OCI-LY7 (cell line): ENCODE data around the gene PGPEP1. TPM values are rescaled to one million over a fixed set of nuclear protein-coding genes. Genes with fewer than 3 reads are reported as not detected.

Experiments used
- BruUV-seq: library from RNA; stranded (reverse); fragments of 400-500 nt; replicated peaks from 2 replicates; lab custom pipeline; 2021; lab: Mats Ljungman, UMichigan
- CTCF ChIA-PET: fragments of 300-600 bp; sonication (Branson Sonifier 250); formaldehyde crosslinking; loops from one replicate; lab custom pipeline; 2022; ENCODE audit warnings: antibody characterized with exemption; ENCODE audit not compliant: unreplicated experiment; lab: Charles Lee
- POLR2A ChIA-PET: fragments of 300-600 bp; sonication (Branson Sonifier 250); formaldehyde crosslinking; loops from one replicate; lab custom pipeline; 2022; ENCODE audit warnings: antibody characterized with exemption; lab: Charles Lee
- DNase-seq: peaks from one replicate; pipeline ENCODE4 v3.0.0-alpha.2; 2015; ENCODE audit warnings: low spot score
- H2AFZ ChIP-seq: fragments of 200-600 bp; sonication (generic), shearing (Covaris generic); 2 replicates; pipeline ENCODE4 v1.6.1; 2014; ENCODE audit warnings: mild to moderate bottlenecking, antibody characterized with exemption, low read length, moderate library complexity
- H3K27ac ChIP-seq: fragments of 200-600 bp; sonication (generic); 2 replicates; pipeline ENCODE4 v1.5.1; 2014; ENCODE audit warnings: mixed run types, low read depth, mild to moderate bottlenecking, moderate library complexity, low read length, inconsistent platforms; ENCODE audit not compliant: poor library complexity, severe bottlenecking
- H3K36me3 ChIP-seq: fragments of 200-600 bp; sonication (generic); 2 replicates; pipeline ENCODE4 v1.6.1; 2014; ENCODE audit warnings: mild to moderate bottlenecking, antibody characterized with exemption, low read length, moderate library complexity, mixed read lengths; ENCODE audit not compliant: insufficient read depth
- H3K4me1 ChIP-seq: fragments of 200-600 bp; sonication (generic); 2 replicates; pipeline ENCODE4 v1.5.1; 2014; ENCODE audit warnings: mild to moderate bottlenecking, low read length; ENCODE audit not compliant: insufficient read depth, poor library complexity, severe bottlenecking
- H3K4me2 ChIP-seq: fragments of 200-600 bp; sonication (generic); 2 replicates; pipeline ENCODE4 v1.6.1; 2014; ENCODE audit warnings: mild to moderate bottlenecking, low read length
- H3K4me3 ChIP-seq: fragments of 200-600 bp; sonication (generic); 2 replicates; pipeline ENCODE4 v1.5.1; 2014; ENCODE audit warnings: mild to moderate bottlenecking, low read depth, low read length; ENCODE audit not compliant: poor library complexity, severe bottlenecking
- H3K79me2 ChIP-seq: fragments of 200-600 bp; sonication (generic); 2 replicates; pipeline ENCODE4 v1.6.1; 2016; ENCODE audit warnings: low read depth, mild to moderate bottlenecking, low read length, moderate library complexity, mixed read lengths; ENCODE audit not compliant: insufficient read depth
- H3K9me2 ChIP-seq: fragments of 200-600 bp; sonication (generic); 2 replicates; pipeline ENCODE4 v1.6.1; 2016; ENCODE audit warnings: mild to moderate bottlenecking, low read length, mixed read lengths; ENCODE audit not compliant: insufficient read depth
- H3K9me3 ChIP-seq: fragments of 200-600 bp; sonication (generic); 2 replicates; pipeline ENCODE4 v1.6.1; 2014; ENCODE audit warnings: mild to moderate bottlenecking, mixed run types, low read length, mixed read lengths
- H4K20me1 ChIP-seq: fragments of 200-600 bp; sonication (generic); 2 replicates; pipeline ENCODE4 v1.6.1; 2014; ENCODE audit warnings: mild to moderate bottlenecking, antibody characterized with exemption, low read length, moderate library complexity, mixed read lengths; ENCODE audit not compliant: insufficient read depth
- EZH2phosphoT487 ChIP-seq: fragments of 200-600 bp; sonication (generic); IDR thresholded peaks from 2 replicates; pipeline ENCODE4 v1.6.1; 2018; ENCODE audit warnings: low read depth, borderline replicate concordance, mild to moderate bottlenecking, mixed run types, antibody characterized with exemption, low read length, moderate library complexity, mixed read lengths
- intact Hi-C: fragments of 100-400 bp; cut with micrococcal nuclease; formaldehyde crosslinking; loops from one replicate; pipeline ENCODE4 v1.10.0; 2022; ENCODE audit not compliant: unreplicated experiment
- total RNA-seq, 2 experiments: library from RNA; depleted of rRNA in 1 of 2; stranded (reverse); fragments of >200 nt in 1 of 2; shearing (Covaris generic) in 1 of 2; gene quantifications; 2 replicates each; pipeline ENCODE4 v1.2.3, GENCODE V29; 2014 to 2022
- TF ChIP-seq, protein P1 (sequence below): fragments of 200-600 bp; sonication (generic); conservative IDR thresholded peaks from 2 replicates; pipeline ENCODE4 v1.5.1; 2014; ENCODE audit warnings: mild to moderate bottlenecking, antibody characterized with exemption, low read length, moderate library complexity, mixed read lengths

PGPEP1 gene
- total RNA-seq, 2 experiments from 2014 or later, result 15.2 to 44.1 TPM

DNA sequence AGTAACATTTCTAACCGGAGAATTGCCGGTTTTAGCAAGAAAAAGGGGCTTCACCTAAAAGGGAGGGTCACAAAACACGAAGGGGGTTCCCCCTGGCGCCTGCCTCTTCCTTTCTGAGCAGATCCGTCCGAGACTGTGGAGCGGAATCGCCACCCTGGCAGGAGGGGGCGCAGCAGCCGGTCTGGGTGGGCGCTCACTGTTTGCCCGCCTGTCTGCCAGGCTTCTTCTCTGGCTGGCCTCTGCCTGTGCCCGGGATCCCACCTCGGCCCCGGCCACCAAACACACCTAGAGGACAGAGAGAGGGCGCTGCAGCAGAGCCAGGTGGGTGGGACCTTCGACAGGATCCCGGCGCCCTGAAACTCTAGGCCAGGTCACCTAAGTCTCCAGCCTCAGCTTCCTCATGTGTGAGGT is 33.1 kb upstream of the PGPEP1 start:
- H3K27ac ChIP-seq, result peak overlapping the region; percentile 94
- no peak for TF ChIP-seq EZH2phosphoT487
- TF ChIP-seq, protein P1, sequence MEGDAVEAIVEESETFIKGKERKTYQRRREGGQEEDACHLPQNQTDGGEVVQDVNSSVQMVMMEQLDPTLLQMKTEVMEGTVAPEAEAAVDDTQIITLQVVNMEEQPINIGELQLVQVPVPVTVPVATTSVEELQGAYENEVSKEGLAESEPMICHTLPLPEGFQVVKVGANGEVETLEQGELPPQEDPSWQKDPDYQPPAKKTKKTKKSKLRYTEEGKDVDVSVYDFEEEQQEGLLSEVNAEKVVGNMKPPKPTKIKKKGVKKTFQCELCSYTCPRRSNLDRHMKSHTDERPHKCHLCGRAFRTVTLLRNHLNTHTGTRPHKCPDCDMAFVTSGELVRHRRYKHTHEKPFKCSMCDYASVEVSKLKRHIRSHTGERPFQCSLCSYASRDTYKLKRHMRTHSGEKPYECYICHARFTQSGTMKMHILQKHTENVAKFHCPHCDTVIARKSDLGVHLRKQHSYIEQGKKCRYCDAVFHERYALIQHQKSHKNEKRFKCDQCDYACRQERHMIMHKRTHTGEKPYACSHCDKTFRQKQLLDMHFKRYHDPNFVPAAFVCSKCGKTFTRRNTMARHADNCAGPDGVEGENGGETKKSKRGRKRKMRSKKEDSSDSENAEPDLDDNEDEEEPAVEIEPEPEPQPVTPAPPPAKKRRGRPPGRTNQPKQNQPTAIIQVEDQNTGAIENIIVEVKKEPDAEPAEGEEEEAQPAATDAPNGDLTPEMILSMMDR, result peak; percentile 75
- H3K4me2 ChIP-seq, result peak overlapping the region; percentile 85
- peak; percentile 25 for DNase-seq
- H3K79me2 ChIP-seq, result no peaks in the 10 kb centered on the region
- intact Hi-C loops, result no loop called here
- ChIA-PET CTCF (interaction anchor here (0.5 kb wide), 1 partner anchor 14 kb away, joined by 6 read pairs; no protein-coding TSS in a partner anchor), POLR2A (interaction anchor here (0.6 to 1.0 kb wide), 2 partner anchors 14 to 210 kb away, joined by 3 to 5 read pairs; partner anchors contain the start of gene MAST3)
- no peaks in the 10 kb centered on the region for H4K20me1 ChIP-seq
- H3K4me1 ChIP-seq, result peaks cover 54% of the 10 kb centered on the region
- H3K4me3 ChIP-seq, result peak overlapping the region; percentile 35
- BruUV-seq, result no TSS peak
- H3K9me3 ChIP-seq, result no peaks in the 10 kb centered on the region
- peaks cover 63% of the 10 kb centered on the region for H3K36me3 ChIP-seq
- no peak overlapping the region for H2AFZ ChIP-seq
- no peaks in the 10 kb centered on the region for H3K9me2 ChIP-seq

DNA sequence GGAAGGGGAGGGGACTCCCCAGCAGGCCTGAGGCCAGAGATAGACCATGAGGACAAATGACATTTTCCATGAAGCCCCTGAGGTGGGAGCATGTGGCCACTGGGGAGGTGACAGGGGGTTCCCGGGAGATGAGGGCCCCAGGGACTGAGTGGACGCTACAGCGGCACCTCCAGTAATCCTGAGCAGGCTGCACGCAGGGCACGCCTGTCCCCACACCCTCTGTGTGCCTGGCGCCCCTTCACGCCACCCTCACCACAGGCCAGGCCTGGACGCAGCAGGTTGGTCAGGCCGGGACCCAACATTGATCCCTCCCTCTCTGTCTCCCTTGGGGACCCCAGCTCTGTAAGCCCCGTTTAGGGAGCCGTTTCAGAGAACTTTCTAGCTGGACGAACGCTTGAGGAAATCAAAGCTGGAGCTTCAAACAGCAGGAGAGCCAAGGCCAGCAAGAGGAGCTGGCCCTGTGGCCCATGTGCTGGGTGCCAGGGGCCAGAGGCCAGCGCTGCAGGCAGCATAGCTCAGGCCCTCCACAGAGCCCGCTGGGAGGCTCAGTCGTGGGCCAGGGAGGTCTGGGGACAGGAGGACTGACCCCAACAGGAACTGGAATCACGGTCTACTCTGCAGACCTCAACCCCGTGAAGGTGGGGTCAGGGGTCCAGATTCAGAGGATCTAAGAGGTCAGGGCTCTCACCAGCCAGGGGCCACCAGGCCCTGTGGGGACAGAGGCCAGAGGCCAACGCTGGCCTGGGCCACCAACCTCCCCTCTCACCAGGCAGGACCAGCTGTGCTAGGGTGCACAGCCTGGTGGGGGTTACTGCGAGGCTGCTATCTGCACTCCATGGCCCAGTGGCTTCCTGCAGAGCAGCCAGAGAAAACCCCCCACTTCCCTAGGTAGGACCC is 32.1 kb upstream of the PGPEP1 start:
- Histone ChIP-seq H3K27ac (peak overlapping the region; percentile 94), H3K9me2 (no peaks in the 10 kb centered on the region), H3K4me3 (no peak overlapping the region), H4K20me1 (no peaks in the 10 kb centered on the region), H2AFZ (no peak overlapping the region), H3K36me3 (peaks cover 73% of the 10 kb centered on the region), H3K9me3 (no peaks in the 10 kb centered on the region), H3K79me2 (no peaks in the 10 kb centered on the region), H3K4me1 (peaks cover 47% of the 10 kb centered on the region), H3K4me2 (peak overlapping the region; percentile 85; the same call in 1 of the 2 replicates)
- TF ChIP-seq, protein P1, result no peak
- TF ChIP-seq EZH2phosphoT487, result no peak
- DNase-seq, result no peak
- CTCF ChIA-PET, result no interaction called here
- POLR2A ChIA-PET, result interaction anchor here (0.6 kb wide), 1 partner anchor 53 kb away, joined by 3 read pairs; no protein-coding TSS in a partner anchor
- intact Hi-C loops, result no loop called here
- BruUV-seq, result no TSS peak
